GM12865 (cell line): ENCODE measurements around the gene MED13L.

Experiments
- DNase-seq: peaks from one replicate; pipeline ENCODE4 v3.0.0; 2010; ENCODE audit warnings: low read depth
- H3K4me3 ChIP-seq: 2 replicates; pipeline ENCODE4 v1.5.1; 2011; ENCODE audit warnings: mild to moderate bottlenecking, low read depth, low read length, control low read depth
- CTCF ChIP-seq: IDR thresholded peaks from 2 replicates; pipeline ENCODE4 v1.5.1; 2011; ENCODE audit warnings: low read length, control low read depth, low read depth, inconsistent platforms; ENCODE audit not compliant: insufficient read depth; ENCODE audit errors: missing control alignments

The MED13L gene

GRCh38 chr12:116262741-116263140 lies 14.8 kb downstream of the MED13L start:
- TF ChIP-seq CTCF, result no peak
- no peak for DNase-seq
- H3K4me3 ChIP-seq, result no peak overlapping the region

DNA sequence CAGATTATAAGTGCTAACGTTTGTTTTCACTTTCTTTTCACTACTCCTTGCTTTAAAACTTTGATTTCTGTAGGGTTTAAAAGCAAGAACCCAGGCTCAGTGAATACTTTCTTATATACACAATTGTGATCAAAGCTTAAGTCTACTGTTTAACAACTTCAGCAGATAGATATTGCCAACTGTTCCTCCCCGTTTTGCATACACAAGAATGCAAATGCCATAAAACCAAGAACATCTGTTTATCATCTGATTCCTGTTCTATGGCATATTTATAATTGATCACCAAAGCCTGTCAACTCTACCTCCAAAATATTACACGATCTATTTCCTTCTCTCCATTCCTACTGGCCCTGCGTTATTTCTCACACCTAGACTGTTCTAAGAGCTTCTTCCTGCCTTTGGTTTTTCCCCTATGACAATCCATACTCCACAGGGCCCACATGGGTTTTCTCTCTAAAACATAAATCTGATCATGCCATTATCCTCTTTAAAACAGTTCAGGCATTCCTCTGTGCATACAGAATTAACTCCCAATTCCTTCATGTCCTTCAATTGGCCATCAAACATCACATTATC lies 15.9 kb downstream of the MED13L start:
- no peak for TF ChIP-seq CTCF

DNA sequence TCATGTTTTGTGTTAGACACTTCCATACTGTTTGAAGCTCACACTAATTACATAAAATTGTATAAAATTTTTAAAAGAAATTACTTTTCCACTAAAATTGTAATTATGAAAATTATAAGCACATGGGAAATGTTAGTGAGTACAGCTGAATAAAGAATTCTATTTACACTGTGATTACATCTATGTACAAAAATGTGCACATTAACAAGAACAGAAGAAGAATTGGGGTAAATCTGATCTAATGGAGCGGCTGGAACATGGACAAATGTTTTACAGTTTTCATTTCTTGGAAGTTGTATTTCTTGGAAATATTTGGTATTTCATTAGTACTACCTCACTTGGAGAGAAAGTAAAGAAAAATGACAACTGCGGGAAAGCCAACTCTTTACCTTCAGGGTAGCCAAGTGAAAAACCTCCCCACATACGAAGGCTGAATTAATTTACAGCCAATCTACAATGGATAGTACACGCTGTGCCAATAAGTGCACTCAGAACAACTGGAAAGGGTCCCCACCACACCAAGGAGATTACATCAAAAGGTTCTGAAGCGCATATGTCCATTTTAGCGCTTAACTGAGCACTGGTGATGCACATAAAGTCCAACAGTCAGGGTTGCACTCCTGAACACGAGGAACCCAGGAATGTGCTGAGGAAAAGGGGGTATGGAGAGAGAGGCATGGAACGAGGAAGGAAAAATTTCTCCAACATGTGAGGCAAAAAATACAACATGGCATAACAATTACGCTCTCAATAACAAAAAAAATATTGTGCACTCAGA lies 17.5 kb downstream of the MED13L start:
- H3K4me3 ChIP-seq, result no peak overlapping the region
- TF ChIP-seq CTCF, result no peak
- DNase-seq, result no peak

More for the DNA sequence above, 15.9 kb downstream of the MED13L start:
- H3K4me3 ChIP-seq, result no peak overlapping the region
- DNase-seq, result no peak

DNA sequence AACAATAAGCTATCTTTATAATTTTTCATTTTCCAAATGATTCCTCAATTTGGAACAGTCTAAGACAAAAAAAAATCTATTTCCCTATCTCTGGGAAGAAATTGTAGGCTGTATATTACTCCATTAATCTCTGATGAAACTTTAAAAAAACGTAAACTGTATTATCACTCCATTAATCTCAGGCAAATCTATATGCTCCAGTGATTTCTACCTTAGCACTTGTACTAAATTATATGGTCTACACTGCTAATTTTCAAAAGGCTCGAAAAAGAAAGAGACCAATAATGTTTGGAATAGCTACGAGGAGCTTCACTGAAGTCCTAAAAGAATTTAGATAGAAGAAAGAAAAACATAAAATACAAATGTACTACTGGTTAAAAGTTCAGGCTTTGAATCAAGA lies 19.7 kb downstream of the MED13L start:
- no peak overlapping the region for H3K4me3 ChIP-seq
- DNase-seq, result no peak

DNA sequence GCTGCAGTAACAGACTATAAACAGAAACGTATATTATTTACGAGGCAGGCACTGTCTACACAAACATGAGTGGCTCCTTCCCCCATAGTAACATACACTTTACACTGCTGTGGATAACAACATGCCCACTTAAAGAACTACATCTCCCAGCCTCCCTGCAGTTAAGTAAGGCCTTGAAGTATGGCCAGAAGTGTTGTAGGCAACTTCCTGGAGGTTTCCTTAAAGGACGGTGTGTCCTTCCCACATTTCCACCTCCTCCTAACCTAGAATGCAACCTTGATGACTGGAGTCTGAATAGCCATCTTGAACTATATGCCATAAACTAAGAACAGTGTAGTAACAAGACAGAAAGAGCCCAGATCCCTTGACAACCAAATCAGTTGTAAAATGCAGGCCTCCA lies 20.3 kb downstream of the MED13L start:
- TF ChIP-seq CTCF, result no peak
- H3K4me3 ChIP-seq, result no peak overlapping the region
- no peak for DNase-seq

More for the DNA sequence above, 19.7 kb downstream of the MED13L start:
- no peak for TF ChIP-seq CTCF

GRCh38 chr12:116249938-116250337 lies 27.6 kb downstream of the MED13L start:
- DNase-seq, result no peak
- H3K4me3 ChIP-seq, result no peak overlapping the region
- no peak for TF ChIP-seq CTCF
